K562 (cell line): ENCODE results near the gene RAB31. TPM values are rescaled to one million over a fixed set of nuclear protein-coding genes. Genes with fewer than 3 reads are reported as not detected.
A peak's percentile ranks its signal among the peaks of the same experiment; 100 is the strongest.

ENCODE experiments used
- ATF7 ChIP-seq: fragments of 450-650 bp; IDR thresholded peaks from 2 replicates; pipeline ENCODE4 v1.7.1; 2014; ENCODE audit warnings: mild to moderate bottlenecking, moderate library complexity
- BCL6 ChIP-seq: fragments of 250-450 bp; sonication (Bioruptor Pico); IDR thresholded peaks from 2 replicates; pipeline ENCODE4 v1.4.0; 2020
- MGA ChIP-seq: fragments of 450-650 bp; IDR thresholded peaks from 2 replicates; pipeline ENCODE4 v1.6.1; 2016; ENCODE audit warnings: mild to moderate bottlenecking, moderate library complexity
- MYNN ChIP-seq, 2 experiments: sonication (generic); formaldehyde crosslinking in 1 of 2; IDR thresholded peaks; 2 replicates each; pipeline versions ENCODE4 v1.5.0 to v1.6.1; 2016 to 2020; ENCODE audit warnings: antibody characterized with exemption in 1 of 2, missing genetic modification reagents in 1 of 2
- NCOA1 ChIP-seq: fragments of 450-650 bp; IDR thresholded peaks from 2 replicates; pipeline ENCODE4 v1.6.1; 2016; ENCODE audit warnings: low read depth
- THRB ChIP-seq: fragments of 450-650 bp; formaldehyde crosslinking; conservative IDR thresholded peaks from 2 replicates; pipeline ENCODE4 v1.4.0; 2022; ENCODE audit warnings: mild to moderate bottlenecking, missing genetic modification characterization
- ZBTB9 ChIP-seq: fragments of 450-650 bp; formaldehyde crosslinking; IDR thresholded peaks from 2 replicates; pipeline ENCODE4 v1.4.0; 2020; ENCODE audit warnings: mild to moderate bottlenecking, moderate library complexity
- ZNF668 ChIP-seq: fragments of 250-450 bp; sonication (Bioruptor Pico); IDR thresholded peaks from 2 replicates; pipeline ENCODE4 v1.8.0; 2022; ENCODE audit warnings: mild to moderate bottlenecking, inconsistent platforms
- polyA plus RNA-seq, 8 experiments: library from polyadenylated mRNA; depleted of rRNA in 4 of 8; stranded (reverse) in 5 of 8; unstranded in 3 of 8; fragments of >200 nt; fragmentation: Nextera tagmentation in 2 of 8; fragmentation: Illumina TruSeq in 1 of 8; extraction: Ambion mirVana in 2 of 8; extraction: Trizol in 1 of 8; gene quantifications; 2 replicates each; pipeline versions ENCODE4 v1.2.1 to v1.2.3, GENCODE V29; 2011 to 2014; ENCODE audit warnings: inconsistent platforms in 1 of 8, missing spikeins in 1 of 8
- total RNA-seq, 7 experiments: library from RNA; depleted of rRNA in 6 of 7; stranded (reverse); fragments of >200 nt in 6 of 7; fragmentation: Illumina TruSeq in 2 of 7; extraction: Trizol in 2 of 7; gene quantifications; 2 replicates each; pipeline versions ENCODE4 v1.2.1 to v1.2.3, GENCODE V29; 2011 to 2021; ENCODE audit warnings: low replicate concordance in 1 of 7

Gene RAB31
- total and polyA plus RNA-seq, 9 of the 15 experiments (the other 6 are each of a cell fraction or from before 2014, with no cell fraction given), result 20.7 to 70.4 (median 41.3) TPM

GRCh38 chr18:9743200-9744016, 35.3 kb downstream of the RAB31 start (continued):
- TF ChIP-seq THRB (peak; percentile 7; the same call in 1 of the 2 replicates), ATF7 (peak; percentile 68), ZBTB9 (CRISPR knock-in tag) (peak; percentile 81; the same call in 1 of the 2 replicates), BCL6 (CRISPR knock-in tag) (peak; percentile 40; the same call in 1 of the 2 replicates), MGA (peak; percentile 82), MYNN (IDR thresholded peaks at IDR 0.05) (peak; percentile 53; the same call in 1 of the 2 replicates), MYNN (CRISPR knock-in tag; IDR thresholded peaks at IDR 0.05) (no peak), NCOA1 (peak; percentile 30; the same call in 1 of the 2 replicates), ZNF668 (CRISPR knock-in tag) (0 out of 2 replicates have a peak, but pooled peaks have one; percentile 18)
